Esophagus muscularis mucosa (tissue), 4 donors: ENCODE measurements around the gene TMPO. TPM values are rescaled to one million over a fixed set of nuclear protein-coding genes. Genes with fewer than 3 reads are reported as not detected.

Source experiments
- DNase-seq: peaks from one replicate; pipeline ENCODE4 v3.0.0-alpha.2; 2017; ENCODE audit errors: extremely low spot score
- H3K27ac ChIP-seq, 4 donors: fragments of 200-600 bp; sonication (generic); replicated peaks in 1 of 4; 1 replicate in 3 of 4; 2 replicates in 1 of 4; pipeline ENCODE4 v1.5.1; 2016 to 2019; ENCODE audit warnings: mild to moderate bottlenecking in 1 of 4
- H3K27me3 ChIP-seq, 4 donors: fragments of 200-600 bp; sonication (generic); one replicate each; pipeline versions ENCODE4 v1.5.1 to v1.6.0; 2016 to 2019
- H3K36me3 ChIP-seq, 4 donors: fragments of 200-600 bp; sonication (generic); one replicate each; pipeline ENCODE4 v1.5.1; 2016 to 2019
- H3K4me1 ChIP-seq, 4 donors: fragments of 200-600 bp; sonication (generic); one replicate each; pipeline ENCODE4 v1.5.1; 2016 to 2019
- H3K4me3 ChIP-seq, 4 donors: fragments of 200-600 bp; sonication (generic); 1 replicate in 2 of 4; 2 replicates in 2 of 4; pipeline ENCODE4 v1.5.1; 2016 to 2019; ENCODE audit warnings: mild to moderate bottlenecking in 4 of 4, moderate library complexity in 1 of 4
- H3K9me3 ChIP-seq, 4 donors: fragments of 200-600 bp; sonication (generic); 1 replicate in 3 of 4; 2 replicates in 1 of 4; pipeline ENCODE4 v1.5.1; 2016 to 2019
- CTCF ChIP-seq, 3 experiments: fragments of 200-600 bp in 2 of 3; fragments of 450-650 bp in 1 of 3; sonication (generic) in 2 of 3; IDR thresholded peaks; one replicate each; pipeline ENCODE4 v1.5.1; 2017 to 2019; ENCODE audit warnings: antibody characterized with exemption in 3 of 3, mild to moderate bottlenecking in 2 of 3, moderate library complexity in 1 of 3
- EP300 ChIP-seq: sonication (generic); formaldehyde crosslinking; IDR thresholded peaks from one replicate; pipeline ENCODE4 v1.6.1; 2017; ENCODE audit warnings: antibody characterized with exemption
- POLR2A ChIP-seq: fragments of 450-650 bp; IDR thresholded peaks from one replicate; pipeline ENCODE4 v1.6.1; 2017; ENCODE audit warnings: antibody characterized with exemption, moderate library complexity, mild to moderate bottlenecking, low read depth
- POLR2AphosphoS5 ChIP-seq, 2 donors: sonication (generic); formaldehyde crosslinking; IDR thresholded peaks; one replicate each; pipeline ENCODE4 v1.6.1; 2017; ENCODE audit warnings: antibody characterized with exemption in 2 of 2
- WGBS: methylation state at CpG from one replicate; pipeline ENCODE4 v1.1.5; 2018; 5-methylcytosine and 5-hydroxymethylcytosine counted together
- intact Hi-C: fragments of 100-400 bp; cut with DNase I; formaldehyde crosslinking; loops from one replicate; pipeline ENCODE4 v1.15.1; 2023
- total RNA-seq, 4 donors: library from RNA; depleted of rRNA; stranded (reverse); fragments of >200 nt; gene quantifications; one replicate each; pipeline versions ENCODE4 v1.1.0 to v1.2.1, GENCODE V29; 2016

Gene TMPO
- total RNA-seq, 4 donors from 2014 or later, result 37.1 to 54.8 (median 49.8) TPM

- WGBS, result 80% methylated on average over 1 of the region's 1 CpG
- intact Hi-C loops, result no loop called here
- TF ChIP-seq POLR2A (no peak), CTCF (IDR thresholded peaks at IDR 0.05) (no peak), EP300 (no peak), POLR2AphosphoS5 (IDR thresholded peaks at IDR 0.05) (no peak)
- Histone ChIP-seq H3K4me3 (no peak overlapping the region), H3K27ac (no peak overlapping the region), H3K9me3 (no peaks in the 10 kb centered on the region), H3K36me3 (no peaks in the 10 kb centered on the region), H3K27me3 (no peaks in the 10 kb centered on the region), H3K4me1 (no peaks in the 10 kb centered on the region)
- no peak for DNase-seq
Observed at GRCh38 chr12:98578392-98578791, 63.0 kb downstream of the TMPO start.

GRCh38 chr12:98578821-98579220 lies 63.4 kb downstream of the TMPO start:
- DNase-seq, result no peak
- Histone ChIP-seq H3K4me1 (no peaks in the 10 kb centered on the region), H3K4me3 (no peak overlapping the region), H3K36me3 (no peaks in the 10 kb centered on the region), H3K27me3 (no peaks in the 10 kb centered on the region), H3K9me3 (no peaks in the 10 kb centered on the region), H3K27ac (no peak overlapping the region)
- intact Hi-C loops, result no loop called here
- TF ChIP-seq CTCF (IDR thresholded peaks at IDR 0.05) (no peak), EP300 (no peak), POLR2AphosphoS5 (IDR thresholded peaks at IDR 0.05) (no peak), POLR2A (no peak)
- WGBS, result 70% methylated on average over 2 of the region's 2 CpGs

- intact Hi-C loops, result no loop called here
- H3K4me1 ChIP-seq, result no peaks in the 10 kb centered on the region
- no peak overlapping the region for H3K27ac ChIP-seq
- DNase-seq, result no peak
- no peaks in the 10 kb centered on the region for H3K36me3 ChIP-seq
- TF ChIP-seq CTCF (IDR thresholded peaks at IDR 0.05) (no peak), EP300 (no peak), POLR2A (no peak), POLR2AphosphoS5 (IDR thresholded peaks at IDR 0.05) (no peak)
- no peak overlapping the region for H3K4me3 ChIP-seq
- WGBS, result 85% methylated on average over 5 of the region's 5 CpGs
- no peaks in the 10 kb centered on the region for H3K27me3 ChIP-seq
- no peaks in the 10 kb centered on the region for H3K9me3 ChIP-seq
Observed at GRCh38 chr12:98579347-98579746, 64.0 kb downstream of the TMPO start.

- H3K4me1 ChIP-seq, result no peaks in the 10 kb centered on the region
- 95% methylated on average over 3 of the region's 3 CpGs for WGBS
- no peak overlapping the region for H3K4me3 ChIP-seq
- no peaks in the 10 kb centered on the region for H3K27me3 ChIP-seq
- TF ChIP-seq CTCF (IDR thresholded peaks at IDR 0.05) (no peak), POLR2A (no peak), EP300 (no peak), POLR2AphosphoS5 (IDR thresholded peaks at IDR 0.05) (no peak)
- H3K27ac ChIP-seq, result no peak overlapping the region
- H3K36me3 ChIP-seq, result no peaks in the 10 kb centered on the region
- H3K9me3 ChIP-seq, result no peaks in the 10 kb centered on the region
- no peak for DNase-seq
- intact Hi-C loops, result no loop called here
Observed at GRCh38 chr12:98579835-98580234, 64.4 kb downstream of the TMPO start.

GRCh38 chr12:98580695-98581094 lies 65.3 kb downstream of the TMPO start:
- Histone ChIP-seq H3K4me1 (no peaks in the 10 kb centered on the region), H3K27me3 (no peaks in the 10 kb centered on the region), H3K4me3 (no peak overlapping the region), H3K9me3 (no peaks in the 10 kb centered on the region), H3K36me3 (no peaks in the 10 kb centered on the region), H3K27ac (no peak overlapping the region)
- 95% methylated on average over 5 of the region's 5 CpGs for WGBS
- intact Hi-C loops, result no loop called here
- no peak for DNase-seq
- TF ChIP-seq POLR2AphosphoS5 (IDR thresholded peaks at IDR 0.05), result no peak
- TF ChIP-seq EP300, result no peak
- no peak for TF ChIP-seq POLR2A
- no peak for TF ChIP-seq CTCF (IDR thresholded peaks at IDR 0.05)
